ENCODE results near the gene TREML4.

Gene TREML4

GRCh38 chr6:41288030-41288753 is 60.0 kb downstream of the TREML4 start:
- no peak for DNase-seq

All from CD4-positive, alpha-beta T cell treated with Interferon gamma for 1 hour (primary cell).